WTC11 (cell line): ENCODE data around the gene MAGOH. TPM values are rescaled to one million over a fixed set of nuclear protein-coding genes. Genes with fewer than 3 reads are reported as not detected.

Experiments used
- ATAC-seq: fragments of 200-7000 bp; cut with Tn5 transposase; 2 replicates; pipeline ENCODE4 v1.10.0; 2021; ENCODE audit warnings: mild to moderate bottlenecking, moderate library complexity
- CTCF ChIA-PET: fragments of 300-600 bp; sonication (Branson Sonifier 250); formaldehyde crosslinking; loops from one replicate; lab custom pipeline; 2021; ENCODE audit warnings: antibody characterized with exemption; lab: Charles Lee
- POLR2A ChIA-PET: fragments of 350-600 bp; sonication (Branson Sonifier 250); formaldehyde crosslinking; loops from one replicate; lab custom pipeline; 2021; ENCODE audit warnings: antibody characterized with exemption; lab: Charles Lee
- DNase-seq: peaks from one replicate; pipeline ENCODE4 v3.0.0; 2021; ENCODE audit warnings: low spot score
- H3K27ac Mint-ChIP-seq: 2 replicates; pipeline ENCODE4 v1.8.0; 2021; ENCODE audit warnings: mixed read lengths
- H3K27me3 Mint-ChIP-seq: 2 replicates; pipeline ENCODE4 v1.8.0; 2021; ENCODE audit warnings: low read depth, mild to moderate bottlenecking, moderate library complexity, mixed read lengths
- H3K36me3 Mint-ChIP-seq: 2 replicates; pipeline ENCODE4 v1.8.0; 2021; ENCODE audit warnings: mixed read lengths
- H3K4me1 Mint-ChIP-seq: 2 replicates; pipeline ENCODE4 v1.8.0; 2022; ENCODE audit warnings: mixed read lengths
- H3K4me3 Mint-ChIP-seq: 2 replicates; pipeline ENCODE4 v1.8.0; 2021; ENCODE audit warnings: mild to moderate bottlenecking, moderate library complexity, mixed read lengths
- H3K9me3 Mint-ChIP-seq: 2 replicates; pipeline ENCODE4 v1.8.0; 2021; ENCODE audit warnings: mixed read lengths
- CBFB ChIP-seq: sonication (generic); formaldehyde crosslinking; IDR thresholded peaks from 2 replicates; pipeline ENCODE4 v1.8.1; 2022; ENCODE audit warnings: mild to moderate bottlenecking, low read depth, missing genetic modification reagents
- CREM ChIP-seq: sonication (generic); formaldehyde crosslinking; IDR thresholded peaks from 2 replicates; pipeline ENCODE4 v1.8.1; 2022; ENCODE audit warnings: mild to moderate bottlenecking, missing genetic modification reagents, moderate library complexity
- ETV6 ChIP-seq: sonication (generic); formaldehyde crosslinking; IDR thresholded peaks from 2 replicates; pipeline ENCODE4 v1.8.1; 2022; ENCODE audit warnings: mild to moderate bottlenecking, missing genetic modification reagents
- HMGA2 ChIP-seq: fragments of 250-450 bp; sonication (Bioruptor Pico); IDR thresholded peaks from 2 replicates; pipeline ENCODE4 v1.4.0; 2021; ENCODE audit warnings: mild to moderate bottlenecking, moderate library complexity
- IRF2 ChIP-seq: sonication (generic); formaldehyde crosslinking; IDR thresholded peaks from 2 replicates; pipeline ENCODE4 v1.8.0; 2022; ENCODE audit warnings: low read depth, missing genetic modification reagents, borderline replicate concordance
- JAZF1 ChIP-seq: fragments of 250-450 bp; sonication (Bioruptor Pico); IDR thresholded peaks from 2 replicates; pipeline ENCODE4 v1.9.0; 2021; ENCODE audit warnings: moderate library complexity, mild to moderate bottlenecking, inconsistent platforms
- KAT7 ChIP-seq: sonication (generic); formaldehyde crosslinking; IDR thresholded peaks from 2 replicates; pipeline ENCODE4 v1.8.1; 2023; ENCODE audit warnings: missing genetic modification reagents, mild to moderate bottlenecking, borderline replicate concordance
- MYBL2 ChIP-seq: sonication (generic); formaldehyde crosslinking; IDR thresholded peaks from 2 replicates; pipeline ENCODE4 v1.8.1; 2023; ENCODE audit warnings: mild to moderate bottlenecking, moderate library complexity, missing genetic modification reagents
- SMAD3 ChIP-seq: sonication (generic); formaldehyde crosslinking; IDR thresholded peaks from 2 replicates; pipeline ENCODE4 v1.8.0; 2022; ENCODE audit warnings: missing genetic modification reagents, mild to moderate bottlenecking, borderline replicate concordance
- SP1 ChIP-seq: sonication (generic); formaldehyde crosslinking; conservative IDR thresholded peaks from 2 replicates; pipeline ENCODE4 v1.8.1; 2022; ENCODE audit warnings: missing genetic modification reagents
- TP53 ChIP-seq: sonication (generic); formaldehyde crosslinking; IDR thresholded peaks from 2 replicates; pipeline ENCODE4 v1.8.1; 2023; ENCODE audit warnings: mild to moderate bottlenecking, missing genetic modification reagents
- ZNF121 ChIP-seq: sonication (generic); formaldehyde crosslinking; IDR thresholded peaks from 2 replicates; pipeline ENCODE4 v1.8.0; 2023; ENCODE audit warnings: missing genetic modification reagents
- ZNF219 ChIP-seq: sonication (generic); formaldehyde crosslinking; IDR thresholded peaks from 2 replicates; pipeline ENCODE4 v1.8.0; 2023; ENCODE audit warnings: missing genetic modification reagents, mild to moderate bottlenecking, borderline replicate concordance
- total RNA-seq: library from RNA; stranded (reverse); gene quantifications from 3 replicates; pipeline ENCODE4 v1.2.3, GENCODE V29; 2021
- TF ChIP-seq, protein P1 (sequence below): sonication (generic); formaldehyde crosslinking; IDR thresholded peaks from 2 replicates; pipeline ENCODE4 v1.8.0; 2023; ENCODE audit warnings: missing genetic modification reagents
- TF ChIP-seq, protein P2 (sequence below): sonication (generic); formaldehyde crosslinking; IDR thresholded peaks from 2 replicates; pipeline ENCODE4 v1.8.1; 2022; ENCODE audit warnings: mild to moderate bottlenecking, missing genetic modification reagents, moderate library complexity, borderline replicate concordance
- TF ChIP-seq, protein P3 (sequence below): sonication (generic); formaldehyde crosslinking; IDR thresholded peaks from 2 replicates; pipeline ENCODE4 v1.8.1; 2022; ENCODE audit warnings: missing genetic modification reagents, borderline replicate concordance
- TF ChIP-seq, protein P4 (sequence below): sonication (generic); formaldehyde crosslinking; IDR thresholded peaks from 2 replicates; pipeline ENCODE4 v1.8.0; 2023; ENCODE audit warnings: mild to moderate bottlenecking, missing genetic modification reagents
- TF ChIP-seq, protein P5 (sequence below): sonication (generic); formaldehyde crosslinking; IDR thresholded peaks from 2 replicates; pipeline ENCODE4 v1.8.1; 2023; ENCODE audit warnings: mild to moderate bottlenecking, moderate library complexity, missing genetic modification reagents
- TF ChIP-seq, protein P6 (sequence below): sonication (generic); formaldehyde crosslinking; IDR thresholded peaks from 2 replicates; pipeline ENCODE4 v1.8.1; 2022; ENCODE audit warnings: low read depth, mild to moderate bottlenecking, moderate library complexity, missing genetic modification reagents, borderline replicate concordance
- TF ChIP-seq, protein P7 (sequence below): sonication (generic); formaldehyde crosslinking; IDR thresholded peaks from 2 replicates; pipeline ENCODE4 v1.8.1; 2023; ENCODE audit warnings: mild to moderate bottlenecking, missing genetic modification reagents, moderate library complexity

MAGOH gene
- total RNA-seq, 1 experiment from 2014 or later, result 57.8 TPM

DNA sequence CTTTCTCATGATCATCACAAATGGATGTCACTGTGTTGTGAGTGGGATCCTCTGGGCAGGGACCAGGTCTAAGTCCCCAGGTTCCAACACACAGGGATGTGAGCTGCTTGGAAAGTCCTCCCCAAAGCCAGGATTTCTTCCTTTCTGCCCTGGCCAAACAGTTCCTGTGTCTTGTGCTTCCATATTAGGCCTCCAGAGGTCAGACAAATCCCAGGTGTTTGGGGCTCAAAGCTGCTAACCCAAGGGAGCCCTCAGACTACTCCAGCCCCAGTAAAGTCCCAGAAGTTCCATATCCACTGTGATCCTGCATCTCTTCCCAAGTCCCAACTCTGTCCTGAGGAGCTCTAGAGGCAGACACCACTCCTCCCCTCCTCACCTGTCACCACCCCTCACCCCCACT is 27.7 kb upstream of the MAGOH start (continued):
- TF ChIP-seq, protein P1, sequence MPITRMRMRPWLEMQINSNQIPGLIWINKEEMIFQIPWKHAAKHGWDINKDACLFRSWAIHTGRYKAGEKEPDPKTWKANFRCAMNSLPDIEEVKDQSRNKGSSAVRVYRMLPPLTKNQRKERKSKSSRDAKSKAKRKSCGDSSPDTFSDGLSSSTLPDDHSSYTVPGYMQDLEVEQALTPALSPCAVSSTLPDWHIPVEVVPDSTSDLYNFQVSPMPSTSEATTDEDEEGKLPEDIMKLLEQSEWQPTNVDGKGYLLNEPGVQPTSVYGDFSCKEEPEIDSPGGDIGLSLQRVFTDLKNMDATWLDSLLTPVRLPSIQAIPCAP (CRISPR knock-in tag), result no peak

DNA sequence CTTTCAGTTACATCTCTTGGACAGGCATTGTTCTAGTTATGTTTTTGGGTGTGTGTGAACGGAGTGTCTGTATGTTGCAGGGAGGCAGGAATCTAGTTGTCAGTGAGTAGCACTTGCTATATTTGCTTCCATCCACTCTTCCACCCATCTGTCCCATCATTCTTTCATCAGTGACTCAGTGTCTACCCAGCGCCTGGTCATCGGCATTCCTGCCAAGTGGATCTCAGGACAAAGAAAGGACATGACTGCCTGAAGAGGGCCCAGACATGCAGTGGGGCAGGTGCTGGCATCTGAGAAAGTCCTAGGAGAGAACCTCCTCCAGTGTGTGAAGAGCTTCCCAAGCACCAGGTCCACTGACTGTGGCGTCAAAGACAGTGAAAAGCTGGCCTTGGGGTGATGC is 27.3 kb upstream of the MAGOH start:
- no peaks in the 10 kb centered on the region for H3K27me3 Mint-ChIP-seq
- peaks cover 81% of the 10 kb centered on the region for H3K36me3 Mint-ChIP-seq
- DNase-seq (no peak), ATAC-seq (no peak)
- H3K9me3 Mint-ChIP-seq, result no peaks in the 10 kb centered on the region
- TF ChIP-seq MYBL2 (no peak), CREM (CRISPR knock-in tag) (no peak), CBFB (CRISPR knock-in tag) (no peak), ETV6 (CRISPR knock-in tag) (no peak)
- TF ChIP-seq, protein P2, sequence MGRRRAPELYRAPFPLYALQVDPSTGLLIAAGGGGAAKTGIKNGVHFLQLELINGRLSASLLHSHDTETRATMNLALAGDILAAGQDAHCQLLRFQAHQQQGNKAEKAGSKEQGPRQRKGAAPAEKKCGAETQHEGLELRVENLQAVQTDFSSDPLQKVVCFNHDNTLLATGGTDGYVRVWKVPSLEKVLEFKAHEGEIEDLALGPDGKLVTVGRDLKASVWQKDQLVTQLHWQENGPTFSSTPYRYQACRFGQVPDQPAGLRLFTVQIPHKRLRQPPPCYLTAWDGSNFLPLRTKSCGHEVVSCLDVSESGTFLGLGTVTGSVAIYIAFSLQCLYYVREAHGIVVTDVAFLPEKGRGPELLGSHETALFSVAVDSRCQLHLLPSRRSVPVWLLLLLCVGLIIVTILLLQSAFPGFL (CRISPR knock-in tag), result no peak
- TF ChIP-seq, protein P3, sequence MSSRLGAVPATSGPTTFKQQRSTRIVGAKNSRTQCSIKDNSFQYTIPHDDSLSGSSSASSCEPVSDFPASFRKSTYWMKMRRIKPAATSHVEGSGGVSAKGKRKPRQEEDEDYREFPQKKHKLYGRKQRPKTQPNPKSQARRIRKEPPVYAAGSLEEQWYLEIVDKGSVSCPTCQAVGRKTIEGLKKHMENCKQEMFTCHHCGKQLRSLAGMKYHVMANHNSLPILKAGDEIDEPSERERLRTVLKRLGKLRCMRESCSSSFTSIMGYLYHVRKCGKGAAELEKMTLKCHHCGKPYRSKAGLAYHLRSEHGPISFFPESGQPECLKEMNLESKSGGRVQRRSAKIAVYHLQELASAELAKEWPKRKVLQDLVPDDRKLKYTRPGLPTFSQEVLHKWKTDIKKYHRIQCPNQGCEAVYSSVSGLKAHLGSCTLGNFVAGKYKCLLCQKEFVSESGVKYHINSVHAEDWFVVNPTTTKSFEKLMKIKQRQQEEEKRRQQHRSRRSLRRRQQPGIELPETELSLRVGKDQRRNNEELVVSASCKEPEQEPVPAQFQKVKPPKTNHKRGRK, result no peak
- no peak overlapping the region for H3K4me3 Mint-ChIP-seq
- CTCF ChIA-PET, result interaction anchor here (1.1 to 1.5 kb wide), 3 partner anchors 13 to 128 kb away, joined by 3 to 11 read pairs (median 5); no protein-coding TSS in a partner anchor
- H3K27ac Mint-ChIP-seq, result no peak overlapping the region
- POLR2A ChIA-PET, result interaction anchor here (1.1 kb wide), 1 partner anchor 51 kb away, joined by 3 read pairs; no protein-coding TSS in a partner anchor
- no peaks in the 10 kb centered on the region for H3K4me1 Mint-ChIP-seq

DNA sequence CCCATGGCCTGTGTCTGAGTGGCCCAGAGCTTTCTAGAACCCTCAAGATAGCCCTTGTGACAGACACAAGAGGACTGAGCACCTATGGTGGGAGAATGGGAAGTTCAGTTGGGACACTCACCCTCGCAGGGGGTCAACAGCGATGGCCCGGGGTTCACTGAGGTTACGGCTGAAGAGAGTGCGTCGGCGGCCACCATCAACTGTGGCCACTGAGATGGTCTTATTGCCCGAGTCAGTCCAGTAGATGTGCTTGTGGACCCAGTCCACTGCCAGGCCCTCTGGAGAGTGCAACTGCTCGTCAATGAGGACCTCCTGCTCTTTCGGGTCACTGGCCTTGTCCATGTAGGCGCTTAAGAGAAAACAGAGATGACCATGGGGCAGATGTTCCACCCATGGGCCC is 25.7 kb upstream of the MAGOH start:
- DNase-seq (no peak), ATAC-seq (no peak)
- H3K9me3 Mint-ChIP-seq, result no peaks in the 10 kb centered on the region
- H3K36me3 Mint-ChIP-seq, result peaks cover 87% of the 10 kb centered on the region
- no peaks in the 10 kb centered on the region for H3K4me1 Mint-ChIP-seq
- POLR2A ChIA-PET, result no interaction called here
- H3K27ac Mint-ChIP-seq, result no peak overlapping the region
- H3K27me3 Mint-ChIP-seq, result no peaks in the 10 kb centered on the region
- H3K4me3 Mint-ChIP-seq, result no peak overlapping the region
- CTCF ChIA-PET, result no interaction called here
- TF ChIP-seq, protein P4, sequence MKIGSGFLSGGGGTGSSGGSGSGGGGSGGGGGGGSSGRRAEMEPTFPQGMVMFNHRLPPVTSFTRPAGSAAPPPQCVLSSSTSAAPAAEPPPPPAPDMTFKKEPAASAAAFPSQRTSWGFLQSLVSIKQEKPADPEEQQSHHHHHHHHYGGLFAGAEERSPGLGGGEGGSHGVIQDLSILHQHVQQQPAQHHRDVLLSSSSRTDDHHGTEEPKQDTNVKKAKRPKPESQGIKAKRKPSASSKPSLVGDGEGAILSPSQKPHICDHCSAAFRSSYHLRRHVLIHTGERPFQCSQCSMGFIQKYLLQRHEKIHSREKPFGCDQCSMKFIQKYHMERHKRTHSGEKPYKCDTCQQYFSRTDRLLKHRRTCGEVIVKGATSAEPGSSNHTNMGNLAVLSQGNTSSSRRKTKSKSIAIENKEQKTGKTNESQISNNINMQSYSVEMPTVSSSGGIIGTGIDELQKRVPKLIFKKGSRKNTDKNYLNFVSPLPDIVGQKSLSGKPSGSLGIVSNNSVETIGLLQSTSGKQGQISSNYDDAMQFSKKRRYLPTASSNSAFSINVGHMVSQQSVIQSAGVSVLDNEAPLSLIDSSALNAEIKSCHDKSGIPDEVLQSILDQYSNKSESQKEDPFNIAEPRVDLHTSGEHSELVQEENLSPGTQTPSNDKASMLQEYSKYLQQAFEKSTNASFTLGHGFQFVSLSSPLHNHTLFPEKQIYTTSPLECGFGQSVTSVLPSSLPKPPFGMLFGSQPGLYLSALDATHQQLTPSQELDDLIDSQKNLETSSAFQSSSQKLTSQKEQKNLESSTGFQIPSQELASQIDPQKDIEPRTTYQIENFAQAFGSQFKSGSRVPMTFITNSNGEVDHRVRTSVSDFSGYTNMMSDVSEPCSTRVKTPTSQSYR (CRISPR knock-in tag), result no peak
- TF ChIP-seq JAZF1 (CRISPR knock-in tag), result no peak
- no peak for TF ChIP-seq SMAD3 (CRISPR knock-in tag)
- TF ChIP-seq ZNF219, result no peak
- TF ChIP-seq TP53 (CRISPR knock-in tag), result no peak
- TF ChIP-seq, protein P5, sequence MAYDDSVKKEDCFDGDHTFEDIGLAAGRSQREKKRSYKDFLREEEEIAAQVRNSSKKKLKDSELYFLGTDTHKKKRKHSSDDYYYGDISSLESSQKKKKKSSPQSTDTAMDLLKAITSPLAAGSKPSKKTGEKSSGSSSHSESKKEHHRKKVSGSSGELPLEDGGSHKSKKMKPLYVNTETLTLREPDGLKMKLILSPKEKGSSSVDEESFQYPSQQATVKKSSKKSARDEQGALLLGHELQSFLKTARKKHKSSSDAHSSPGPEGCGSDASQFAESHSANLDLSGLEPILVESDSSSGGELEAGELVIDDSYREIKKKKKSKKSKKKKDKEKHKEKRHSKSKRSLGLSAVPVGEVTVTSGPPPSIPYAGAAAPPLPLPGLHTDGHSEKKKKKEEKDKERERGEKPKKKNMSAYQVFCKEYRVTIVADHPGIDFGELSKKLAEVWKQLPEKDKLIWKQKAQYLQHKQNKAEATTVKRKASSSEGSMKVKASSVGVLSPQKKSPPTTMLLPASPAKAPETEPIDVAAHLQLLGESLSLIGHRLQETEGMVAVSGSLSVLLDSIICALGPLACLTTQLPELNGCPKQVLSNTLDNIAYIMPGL (CRISPR knock-in tag), result no peak
- TF ChIP-seq, protein P6, sequence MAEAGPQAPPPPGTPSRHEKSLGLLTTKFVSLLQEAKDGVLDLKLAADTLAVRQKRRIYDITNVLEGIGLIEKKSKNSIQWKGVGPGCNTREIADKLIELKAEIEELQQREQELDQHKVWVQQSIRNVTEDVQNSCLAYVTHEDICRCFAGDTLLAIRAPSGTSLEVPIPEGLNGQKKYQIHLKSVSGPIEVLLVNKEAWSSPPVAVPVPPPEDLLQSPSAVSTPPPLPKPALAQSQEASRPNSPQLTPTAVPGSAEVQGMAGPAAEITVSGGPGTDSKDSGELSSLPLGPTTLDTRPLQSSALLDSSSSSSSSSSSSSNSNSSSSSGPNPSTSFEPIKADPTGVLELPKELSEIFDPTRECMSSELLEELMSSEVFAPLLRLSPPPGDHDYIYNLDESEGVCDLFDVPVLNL (CRISPR knock-in tag), result no peak
- TF ChIP-seq ZNF121, result no peak
- no peak for TF ChIP-seq SP1
- TF ChIP-seq IRF2 (CRISPR knock-in tag), result no peak
- no peak for TF ChIP-seq KAT7 (CRISPR knock-in tag)
- TF ChIP-seq, protein P7, sequence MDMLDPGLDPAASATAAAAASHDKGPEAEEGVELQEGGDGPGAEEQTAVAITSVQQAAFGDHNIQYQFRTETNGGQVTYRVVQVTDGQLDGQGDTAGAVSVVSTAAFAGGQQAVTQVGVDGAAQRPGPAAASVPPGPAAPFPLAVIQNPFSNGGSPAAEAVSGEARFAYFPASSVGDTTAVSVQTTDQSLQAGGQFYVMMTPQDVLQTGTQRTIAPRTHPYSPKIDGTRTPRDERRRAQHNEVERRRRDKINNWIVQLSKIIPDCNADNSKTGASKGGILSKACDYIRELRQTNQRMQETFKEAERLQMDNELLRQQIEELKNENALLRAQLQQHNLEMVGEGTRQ (CRISPR knock-in tag), result no peak
- TF ChIP-seq HMGA2 (CRISPR knock-in tag), result no peak
